DOHH2 (cell line): Measurements from ENCODE around the gene WWOX.

ENCODE experiments used
- H3F3A ChIP-seq: fragments of 200-600 bp; sonication (generic), shearing (Covaris generic); 2 replicates; pipeline ENCODE4 v1.6.0; 2016; ENCODE audit warnings: antibody characterized with exemption, mild to moderate bottlenecking; ENCODE audit not compliant: control insufficient read depth, insufficient read depth
- H3K27ac ChIP-seq: fragments of 200-600 bp; sonication (generic); 2 replicates; pipeline ENCODE4 v1.5.1; 2014; ENCODE audit warnings: low read depth, mild to moderate bottlenecking, low read length, moderate library complexity
- H3K27me3 ChIP-seq: fragments of 200-600 bp; sonication (generic); 2 replicates; pipeline ENCODE4 v1.6.1; 2014; ENCODE audit warnings: mild to moderate bottlenecking, low read length, mixed read lengths; ENCODE audit not compliant: control insufficient read depth
- H3K36me3 ChIP-seq: fragments of 200-600 bp; sonication (generic); 2 replicates; pipeline ENCODE4 v1.6.1; 2014; ENCODE audit warnings: mild to moderate bottlenecking, low read length, moderate library complexity, mixed read lengths; ENCODE audit not compliant: control insufficient read depth
- H3K4me1 ChIP-seq: fragments of 200-600 bp; sonication (generic); 2 replicates; pipeline ENCODE4 v1.6.1; 2014; ENCODE audit warnings: mild to moderate bottlenecking, low read length, mixed read lengths; ENCODE audit not compliant: control insufficient read depth
- H3K4me2 ChIP-seq: fragments of 200-600 bp; sonication (generic); 2 replicates; pipeline ENCODE4 v1.6.0; 2014; ENCODE audit warnings: mild to moderate bottlenecking, low read length, moderate library complexity
- H3K4me3 ChIP-seq: fragments of 200-600 bp; sonication (generic); 2 replicates; pipeline ENCODE4 v1.5.1; 2014; ENCODE audit warnings: mild to moderate bottlenecking, low read length, mixed read lengths
- H3K79me2 ChIP-seq: fragments of 200-600 bp; sonication (generic); 2 replicates; pipeline ENCODE4 v1.6.1; 2014; ENCODE audit warnings: mild to moderate bottlenecking, low read length, mixed read lengths; ENCODE audit not compliant: control insufficient read depth
- H3K9me2 ChIP-seq: fragments of 200-600 bp; sonication (generic); replicated peaks from 2 replicates; pipeline ENCODE4 v1.6.1; 2014; ENCODE audit warnings: mild to moderate bottlenecking, low read length, mixed read lengths; ENCODE audit not compliant: control insufficient read depth
- H3K9me3 ChIP-seq: fragments of 200-600 bp; sonication (generic); 2 replicates; pipeline ENCODE4 v1.6.1; 2014; ENCODE audit warnings: antibody characterized with exemption, low read length, mixed read lengths; ENCODE audit not compliant: control insufficient read depth, insufficient read depth
- H4K20me1 ChIP-seq: fragments of 200-600 bp; sonication (generic); 2 replicates; pipeline ENCODE4 v1.6.0; 2014; ENCODE audit warnings: low read depth, mild to moderate bottlenecking, antibody characterized with exemption, low read length, moderate library complexity; ENCODE audit not compliant: control insufficient read depth, insufficient read depth
- CTCF ChIP-seq: fragments of 200-600 bp; sonication (generic); IDR thresholded peaks from one replicate; pipeline ENCODE4 v1.5.1; 2014; ENCODE audit warnings: antibody characterized with exemption, mild to moderate bottlenecking, low read depth, low read length; ENCODE audit not compliant: poor library complexity, severe bottlenecking
- EZH2phosphoT487 ChIP-seq: fragments of 200-600 bp; sonication (generic); IDR thresholded peaks from 2 replicates; pipeline ENCODE4 v1.6.1; 2017; ENCODE audit warnings: borderline replicate concordance, mild to moderate bottlenecking, antibody characterized with exemption, low read length, moderate library complexity, mixed read lengths

The WWOX gene

GRCh38 chr16:78489072-78489471 is 389.6 kb downstream of the WWOX start:
- no peak overlapping the region for H3K4me2 ChIP-seq
- H3K4me1 ChIP-seq = no peaks in the 10 kb centered on the region
- H3K36me3 ChIP-seq = no peaks in the 10 kb centered on the region
- H3K27ac ChIP-seq = no peak overlapping the region
- no peaks in the 10 kb centered on the region for H3K9me3 ChIP-seq
- H3K27me3 ChIP-seq = no peaks in the 10 kb centered on the region
- no peak overlapping the region for H3K4me3 ChIP-seq
- H4K20me1 ChIP-seq = no peaks in the 10 kb centered on the region
- TF ChIP-seq EZH2phosphoT487 (no peak), CTCF (no peak)
- no peaks in the 10 kb centered on the region; the same call in 1 of the 2 replicates for H3K9me2 ChIP-seq
- no peaks in the 10 kb centered on the region for H3F3A ChIP-seq
- H3K79me2 ChIP-seq = no peaks in the 10 kb centered on the region

GRCh38 chr16:78489631-78490030 is 390.2 kb downstream of the WWOX start:
- H3K9me2 ChIP-seq = no peaks in the 10 kb centered on the region; the same call in 1 of the 2 replicates
- H3K36me3 ChIP-seq = no peaks in the 10 kb centered on the region
- H3K4me1 ChIP-seq = no peaks in the 10 kb centered on the region
- no peaks in the 10 kb centered on the region for H4K20me1 ChIP-seq
- TF ChIP-seq CTCF = no peak
- no peak overlapping the region for H3K4me2 ChIP-seq
- no peaks in the 10 kb centered on the region for H3K9me3 ChIP-seq
- no peaks in the 10 kb centered on the region for H3F3A ChIP-seq
- no peaks in the 10 kb centered on the region for H3K79me2 ChIP-seq
- no peaks in the 10 kb centered on the region for H3K27me3 ChIP-seq
- no peak overlapping the region for H3K27ac ChIP-seq
- no peak overlapping the region for H3K4me3 ChIP-seq

GRCh38 chr16:78490431-78490830 is 391.0 kb downstream of the WWOX start:
- Histone ChIP-seq H3K36me3 (no peaks in the 10 kb centered on the region), H3K27me3 (no peaks in the 10 kb centered on the region), H3K9me2 (no peaks in the 10 kb centered on the region; the same call in 1 of the 2 replicates), H4K20me1 (no peaks in the 10 kb centered on the region), H3K4me3 (no peak overlapping the region), H3K27ac (no peak overlapping the region), H3K4me1 (no peaks in the 10 kb centered on the region), H3K9me3 (no peaks in the 10 kb centered on the region), H3K4me2 (no peak overlapping the region), H3F3A (no peaks in the 10 kb centered on the region), H3K79me2 (no peaks in the 10 kb centered on the region)
- TF ChIP-seq CTCF = no peak
- no peak for TF ChIP-seq EZH2phosphoT487

GRCh38 chr16:78490847-78491246 is 391.4 kb downstream of the WWOX start:
- Histone ChIP-seq H3K27me3 (no peaks in the 10 kb centered on the region), H3K4me1 (no peaks in the 10 kb centered on the region), H3K4me2 (no peak overlapping the region), H3K27ac (no peak overlapping the region), H3K79me2 (no peaks in the 10 kb centered on the region), H3F3A (no peaks in the 10 kb centered on the region), H4K20me1 (no peaks in the 10 kb centered on the region), H3K36me3 (no peaks in the 10 kb centered on the region), H3K4me3 (no peak overlapping the region), H3K9me2 (no peaks in the 10 kb centered on the region; the same call in 1 of the 2 replicates), H3K9me3 (no peaks in the 10 kb centered on the region)
- no peak for TF ChIP-seq CTCF
- TF ChIP-seq EZH2phosphoT487 = no peak
